SK-N-MC (cell line): ENCODE results near the gene MAPK6.
"Not testable (repeated sequence)": the region's sequence is repeated elsewhere in the genome, so short reads cannot be mapped to it uniquely, and the experiment has no call there.

Experiments
- DNase-seq: peaks from one replicate; pipeline ENCODE4 v3.0.0-alpha.2; 2011; ENCODE audit warnings: low read depth, low spot score
- H3K27ac ChIP-seq: fragments of 200-600 bp; sonication (generic); 2 replicates; pipeline ENCODE4 v1.5.1; 2016; ENCODE audit warnings: mixed run types
- H3K36me3 ChIP-seq: fragments of 200-600 bp; sonication (generic); 2 replicates; pipeline ENCODE4 v1.6.1; 2017; ENCODE audit warnings: antibody characterized with exemption, low read length, mixed read lengths; ENCODE audit not compliant: insufficient read depth
- H3K4me3 ChIP-seq: fragments of 200-600 bp; sonication (generic); 2 replicates; pipeline ENCODE4 v1.5.1; 2016
- H3K9ac ChIP-seq: fragments of 200-600 bp; sonication (generic); 2 replicates; pipeline ENCODE4 v1.8.0; 2017; ENCODE audit warnings: mixed run types, mixed read lengths; ENCODE audit not compliant: insufficient read length
- H3K9me3 ChIP-seq: fragments of 200-600 bp; sonication (generic); 2 replicates; pipeline ENCODE4 v1.6.1; 2017; ENCODE audit warnings: low read depth, mild to moderate bottlenecking, antibody characterized with exemption, low read length, moderate library complexity, mixed read lengths
- EZH2 ChIP-seq: fragments of 200-600 bp; sonication (generic); IDR thresholded peaks from one replicate; pipeline ENCODE4 v1.6.1; 2017; ENCODE audit warnings: antibody characterized with exemption
- FOXP2 ChIP-seq: optimal IDR thresholded peaks from 2 replicates; pipeline ENCODE3; 2011; ENCODE audit warnings: mild to moderate bottlenecking, moderate library complexity; ENCODE audit not compliant: insufficient read depth; ENCODE audit errors: extremely low read length, control extremely low read depth
- POLR2AphosphoS5 ChIP-seq: IDR thresholded peaks from 2 replicates; pipeline ENCODE4 v1.6.1; 2012; ENCODE audit warnings: mild to moderate bottlenecking, low read depth, low read length, borderline replicate concordance

The MAPK6 gene

DNA sequence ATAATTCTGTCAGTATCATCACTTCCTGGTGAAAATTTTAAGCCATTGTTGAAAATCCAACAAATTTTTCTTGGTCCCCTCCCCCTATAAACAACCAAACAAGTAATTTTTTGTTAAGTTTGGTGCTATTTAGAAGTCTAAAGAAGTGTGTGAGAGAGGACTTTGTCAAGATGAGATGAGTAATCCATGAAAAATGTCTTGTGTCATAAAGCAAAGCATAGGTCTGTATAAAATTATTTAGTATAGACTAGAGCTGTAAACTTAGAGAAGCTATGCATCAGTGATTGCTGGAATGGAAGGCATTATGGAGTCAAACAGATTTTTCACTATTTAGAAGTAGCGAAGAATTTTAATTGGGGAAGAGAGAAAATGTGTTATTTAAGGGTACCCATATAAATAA, 31.4 kb downstream of the MAPK6 start:
- peaks cover 84% of the 10 kb centered on the region for H3K36me3 ChIP-seq
- no peak overlapping the region for H3K4me3 ChIP-seq
- TF ChIP-seq EZH2 (no peak), POLR2AphosphoS5 (no peak), FOXP2 (no peak)
- H3K27ac ChIP-seq: no peak overlapping the region
- no peaks in the 10 kb centered on the region for H3K9me3 ChIP-seq
- H3K9ac ChIP-seq: no peak overlapping the region
- no peak for DNase-seq

DNA sequence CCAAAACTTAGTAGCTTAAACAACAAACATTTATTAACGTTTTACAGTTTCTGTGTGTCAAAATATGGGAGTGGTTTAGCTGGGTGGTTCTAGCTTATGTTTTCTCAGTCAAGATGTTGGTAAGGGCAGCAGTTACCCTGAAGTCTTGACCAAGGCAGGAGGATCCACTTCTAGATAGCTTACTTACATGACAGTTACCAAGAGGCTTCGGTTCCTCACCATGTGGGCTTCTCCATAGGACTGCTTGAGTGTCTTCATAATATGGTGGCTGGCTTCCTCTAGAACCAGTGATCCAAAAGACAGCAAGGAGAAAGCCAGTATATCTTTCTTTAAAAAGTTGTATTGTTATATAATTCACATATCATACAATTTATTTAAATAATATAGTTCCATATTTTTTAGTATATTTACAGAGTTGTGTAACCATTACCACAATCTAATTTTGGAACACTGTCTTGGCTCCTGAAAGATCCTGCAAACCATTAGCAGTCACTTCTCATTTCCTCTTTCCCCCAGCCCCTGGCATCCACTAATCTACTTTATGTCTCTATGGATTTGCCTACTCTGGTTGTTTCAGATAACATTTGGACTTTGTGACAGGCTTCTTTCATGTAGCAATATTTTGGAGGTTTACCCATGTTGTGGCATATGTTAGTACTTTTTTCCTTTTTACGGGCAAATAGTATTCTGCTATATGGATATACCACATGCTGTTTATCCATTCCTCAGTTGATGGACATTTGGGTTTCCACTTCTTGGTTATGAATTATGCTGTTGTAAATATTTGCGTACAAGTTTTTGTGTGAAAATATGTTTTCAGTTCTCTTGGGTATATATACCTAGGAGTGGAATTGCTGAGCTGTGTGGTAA, 33.3 kb downstream of the MAPK6 start:
- Histone ChIP-seq H3K27ac (no peak overlapping the region), H3K36me3 (peaks cover 84% of the 10 kb centered on the region), H3K9me3 (no peaks in the 10 kb centered on the region), H3K9ac (no peak overlapping the region), H3K4me3 (no peak overlapping the region)
- DNase-seq: no peak
- TF ChIP-seq FOXP2: no peak

DNA sequence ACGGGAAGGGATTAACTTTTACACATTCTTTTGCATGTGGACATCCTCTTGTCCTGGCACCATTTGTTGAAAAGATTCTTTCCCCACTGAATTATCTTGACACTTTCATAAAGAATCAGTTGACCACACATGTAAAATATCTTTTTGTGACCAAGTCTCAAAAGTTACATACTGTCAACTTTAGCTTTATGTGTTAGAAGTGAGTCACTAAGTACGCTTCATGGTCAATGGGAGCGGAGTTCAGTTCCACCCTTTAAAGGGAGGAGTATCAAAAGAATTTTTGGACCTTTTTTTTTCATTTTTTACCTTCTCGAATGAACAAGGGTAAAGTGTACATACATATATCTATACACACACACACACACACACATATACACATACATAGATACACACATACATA, 35.4 kb downstream of the MAPK6 start:
- DNase-seq: no peak
- Histone ChIP-seq H3K9me3 (no peaks in the 10 kb centered on the region), H3K9ac (no peak overlapping the region), H3K36me3 (peaks cover 88% of the 10 kb centered on the region), H3K27ac (no peak overlapping the region), H3K4me3 (no peak overlapping the region)
- no peak for TF ChIP-seq FOXP2
- no peak for TF ChIP-seq POLR2AphosphoS5

DNA sequence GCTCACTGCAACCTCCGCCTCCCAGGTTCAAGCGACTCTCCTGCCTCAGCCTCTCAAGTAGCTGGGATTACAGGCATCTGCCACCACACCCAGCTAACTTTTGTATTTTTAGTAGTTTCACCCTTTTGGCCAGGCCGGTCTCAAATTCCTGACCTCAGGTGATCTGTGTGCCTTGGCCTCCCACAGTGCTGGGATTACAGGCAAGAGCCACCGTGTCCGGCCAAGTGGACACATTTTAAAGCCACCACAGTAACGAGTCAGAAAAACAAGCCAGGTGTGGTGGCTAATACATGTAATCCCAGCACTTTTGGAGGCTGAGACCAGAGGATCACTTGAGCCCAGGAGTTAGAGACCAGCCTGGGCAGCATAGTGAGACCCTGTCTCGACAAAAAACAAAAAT, 35.8 kb downstream of the MAPK6 start:
- H3K9me3 ChIP-seq, H3K9ac ChIP-seq, H3K4me3 ChIP-seq, DNase-seq, H3K27ac ChIP-seq: not testable (repeated sequence)
- H3K36me3 ChIP-seq: peaks cover 88% of the 10 kb centered on the region

- Histone ChIP-seq H3K27ac (no peak overlapping the region), H3K9ac (no peak overlapping the region), H3K9me3 (no peaks in the 10 kb centered on the region), H3K4me3 (no peak overlapping the region), H3K36me3 (peaks cover 88% of the 10 kb centered on the region)
- TF ChIP-seq POLR2AphosphoS5 (no peak), EZH2 (no peak), FOXP2 (no peak)
- no peak for DNase-seq
Observed at GRCh38 chr15:52056001-52056400, 37.0 kb downstream of the MAPK6 start.

DNA sequence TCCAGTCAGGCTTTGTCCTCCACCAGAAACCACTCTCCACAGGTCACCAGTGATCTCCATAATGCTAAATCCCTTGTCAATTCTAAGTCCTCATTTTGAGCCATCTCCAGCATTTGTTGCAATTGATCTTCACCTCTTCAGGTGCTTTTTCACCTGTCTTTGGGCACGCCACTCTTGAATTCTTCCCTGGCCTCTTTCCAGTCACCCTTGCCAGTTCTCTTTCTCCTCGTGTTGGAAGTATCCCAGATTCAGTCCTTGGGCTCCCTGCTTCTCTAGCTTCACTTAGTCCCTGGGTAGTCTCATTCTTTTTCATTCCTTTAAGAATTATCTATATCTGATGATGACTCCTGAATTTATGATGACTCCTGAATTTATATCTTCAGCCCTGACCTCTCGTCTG, 37.5 kb downstream of the MAPK6 start:
- Histone ChIP-seq H3K9me3 (no peaks in the 10 kb centered on the region), H3K9ac (no peak overlapping the region), H3K36me3 (peaks cover 88% of the 10 kb centered on the region), H3K27ac (no peak overlapping the region), H3K4me3 (no peak overlapping the region)
- no peak for TF ChIP-seq POLR2AphosphoS5
- no peak for TF ChIP-seq EZH2
- TF ChIP-seq FOXP2: no peak
- DNase-seq: no peak

DNA sequence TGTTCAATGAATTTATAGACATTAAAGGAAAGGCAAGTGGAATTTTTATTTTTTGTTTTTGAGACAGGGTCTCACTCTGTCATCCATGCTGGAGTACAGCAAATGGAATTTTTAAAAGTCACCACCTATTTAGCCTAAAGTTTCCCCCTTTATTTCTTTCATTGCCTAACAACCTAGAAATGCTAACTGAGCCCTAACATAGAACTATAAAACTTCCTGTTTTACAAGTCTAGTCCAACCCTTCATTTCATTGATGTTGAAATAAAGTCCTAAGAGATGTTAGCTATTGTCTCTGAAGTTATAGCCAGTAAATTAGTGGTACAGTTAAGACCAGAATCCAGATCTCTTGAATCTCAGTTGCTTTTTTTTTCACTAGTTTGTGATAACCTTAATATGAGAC, 39.0 kb downstream of the MAPK6 start:
- Histone ChIP-seq H3K27ac (no peak overlapping the region), H3K4me3 (no peak overlapping the region), H3K36me3 (peaks cover 87% of the 10 kb centered on the region), H3K9me3 (no peaks in the 10 kb centered on the region), H3K9ac (no peak overlapping the region)
- TF ChIP-seq EZH2 (no peak), POLR2AphosphoS5 (no peak), FOXP2 (no peak)
- DNase-seq: no peak

GRCh38 chr15:52060501-52060900, 41.5 kb downstream of the MAPK6 start:
- no peak for TF ChIP-seq FOXP2
- H3K9ac ChIP-seq: no peak overlapping the region
- no peak for DNase-seq
- H3K36me3 ChIP-seq: peaks cover 91% of the 10 kb centered on the region
- H3K27ac ChIP-seq: no peak overlapping the region
- H3K9me3 ChIP-seq: no peaks in the 10 kb centered on the region
- H3K4me3 ChIP-seq: no peak overlapping the region

DNA sequence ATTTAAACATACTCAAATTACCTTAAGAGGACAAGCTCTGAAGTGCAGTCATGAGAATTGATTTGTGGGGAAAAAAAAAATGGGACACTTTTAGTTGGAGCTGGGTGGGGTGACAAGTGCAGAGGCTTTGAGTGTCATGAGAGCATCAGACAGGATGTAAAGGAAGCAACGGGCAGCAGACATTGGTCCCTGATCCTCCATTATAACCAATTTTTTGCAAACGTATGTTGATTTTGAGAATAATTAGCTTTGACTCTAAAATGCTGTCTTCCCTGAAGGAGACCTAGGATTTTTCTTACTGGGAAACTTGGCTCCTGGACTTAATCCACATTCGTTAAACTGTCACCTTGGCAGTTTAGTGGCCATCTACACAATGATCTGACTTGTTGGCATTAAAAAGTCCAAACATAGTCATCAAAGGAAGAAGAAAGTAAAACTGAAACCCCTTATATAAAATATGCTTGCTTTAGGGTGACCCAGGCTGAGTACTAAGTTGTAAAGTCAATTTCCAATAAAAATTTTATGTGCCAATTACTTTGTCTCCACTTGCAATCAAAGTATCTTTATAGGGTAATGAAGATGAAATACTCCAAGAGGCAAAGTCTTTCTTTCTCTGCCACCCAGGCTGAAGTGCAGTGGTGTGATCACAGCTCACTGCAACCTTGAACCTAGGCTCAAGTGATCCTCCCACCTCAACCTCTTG, 48.0 kb downstream of the MAPK6 start:
- TF ChIP-seq FOXP2: no peak
- no peak for TF ChIP-seq EZH2
- no peak for TF ChIP-seq POLR2AphosphoS5
- Histone ChIP-seq H3K36me3 (peaks cover 28% of the 10 kb centered on the region), H3K9me3 (no peaks in the 10 kb centered on the region), H3K9ac (no peak overlapping the region), H3K27ac (no peak overlapping the region), H3K4me3 (no peak overlapping the region)
- DNase-seq: no peak
